H1 (cell line): Measurements from ENCODE around the gene GPBP1. TPM values are rescaled to one million over a fixed set of nuclear protein-coding genes. Genes with fewer than 3 reads are reported as not detected.

Experiments used
- CTCF ChIA-PET: fragments of 300-600 bp; sonication (Branson Sonifier 250); formaldehyde crosslinking; loops from one replicate; lab custom pipeline; 2021; ENCODE audit not compliant: partially characterized antibody; lab: Charles Lee
- POLR2A ChIA-PET: fragments of 300-600 bp; sonication (Branson Sonifier 250); formaldehyde crosslinking; loops from one replicate; lab custom pipeline; 2021; ENCODE audit warnings: inconsistent platforms; ENCODE audit not compliant: partially characterized antibody; lab: Charles Lee
- DNase-seq, 2 experiments: peaks; one replicate each; pipeline versions ENCODE4 v3.0.0 to v3.0.0-alpha.2; 2010 to 2022; ENCODE audit warnings: low spot score in 2 of 2, low read depth in 1 of 2, mixed read lengths in 1 of 2
- FAIRE-seq: peaks from 2 replicates; lab custom pipeline; 2011; peaks lifted over from hg19 to GRCh38; lab: Jason Lieb, UNC
- H2AFZ ChIP-seq: 2 replicates; pipeline ENCODE4 v1.8.1; 2012; ENCODE audit warnings: low read length, inconsistent platforms
- H2AK5ac ChIP-seq: 2 replicates; pipeline ENCODE4 v1.6.1; 2013; ENCODE audit warnings: low read depth, low read length
- H2BK120ac ChIP-seq: replicated peaks from 2 replicates; pipeline ENCODE3; 2013; ENCODE audit warnings: low read depth, low read length, inconsistent platforms
- H2BK12ac ChIP-seq: 2 replicates; pipeline ENCODE4 v1.6.1; 2013; ENCODE audit warnings: low read depth, low read length
- H2BK15ac ChIP-seq: 2 replicates; pipeline ENCODE4 v1.6.1; 2013; ENCODE audit warnings: low read length
- H2BK20ac ChIP-seq: 2 replicates; pipeline ENCODE4 v1.6.1; 2013; ENCODE audit warnings: low read length
- H2BK5ac ChIP-seq: 2 replicates; pipeline ENCODE4 v1.6.1; 2013; ENCODE audit warnings: low read depth, low read length
- H3K14ac ChIP-seq: 2 replicates; pipeline ENCODE4 v1.6.1; 2013; ENCODE audit warnings: inconsistent platforms; ENCODE audit not compliant: insufficient read length
- H3K18ac ChIP-seq: 2 replicates; pipeline ENCODE4 v1.6.1; 2013; ENCODE audit warnings: low read length; ENCODE audit errors: extremely low read depth
- H3K23ac ChIP-seq: 2 replicates; pipeline ENCODE4 v1.6.1; 2013; ENCODE audit warnings: inconsistent platforms; ENCODE audit not compliant: insufficient read length
- H3K23me2 ChIP-seq: 2 replicates; pipeline ENCODE4 v1.6.1; 2013; ENCODE audit warnings: low read depth, low read length
- H3K27ac ChIP-seq: 2 replicates; pipeline ENCODE4 v1.6.1; 2011; ENCODE audit warnings: low read depth, low read length, inconsistent platforms
- H3K27me3 ChIP-seq, 4 experiments: replicated peaks in 1 of 4; 1 replicate in 1 of 4; 2 replicates in 3 of 4; pipeline versions ENCODE4 v1.6.1 to v1.8.1; 2011 to 2013; ENCODE audit warnings: low read length in 3 of 4, mild to moderate bottlenecking in 3 of 4, inconsistent platforms in 2 of 4, mixed read lengths in 2 of 4, moderate library complexity in 1 of 4; ENCODE audit not compliant: control insufficient read depth in 3 of 4, insufficient read depth in 3 of 4; ENCODE audit errors: extremely low read depth in 1 of 4
- H3K36me3 ChIP-seq, 4 experiments: 2 replicates each; pipeline versions ENCODE4 v1.6.1 to v1.8.1; 2011 to 2013; ENCODE audit warnings: mild to moderate bottlenecking in 4 of 4, low read length in 3 of 4, moderate library complexity in 2 of 4, control low read depth in 1 of 4, inconsistent platforms in 1 of 4; ENCODE audit not compliant: insufficient read depth in 4 of 4, control insufficient read depth in 2 of 4
- H3K4ac ChIP-seq: replicated peaks from 2 replicates; pipeline ENCODE3; 2013; ENCODE audit warnings: low read length, low read depth, mixed read lengths, inconsistent platforms; ENCODE audit not compliant: insufficient read length
- H3K4me1 ChIP-seq, 4 experiments: replicated peaks in 1 of 4; 1 replicate in 1 of 4; 2 replicates in 3 of 4; pipeline versions ENCODE4 v1.6.1 to v1.8.1; 2011 to 2013; ENCODE audit warnings: low read length in 3 of 4, inconsistent platforms in 2 of 4, mixed read lengths in 1 of 4; ENCODE audit not compliant: insufficient read depth in 4 of 4, control insufficient read depth in 3 of 4
- H3K4me2 ChIP-seq, 2 experiments: 2 replicates each; pipeline versions ENCODE4 v1.6.1 to v1.8.1; 2011 to 2013; ENCODE audit warnings: low read depth in 2 of 2, low read length in 2 of 2, control low read depth in 1 of 2, inconsistent platforms in 1 of 2, mild to moderate bottlenecking in 1 of 2; ENCODE audit not compliant: insufficient read depth in 1 of 2
- H3K4me3 ChIP-seq, 4 experiments: fragments of 200-600, 300-600 bp in 1 of 4; sonication (generic), shearing (Covaris generic), sonication (Bioruptor Twin) in 1 of 4; 2 replicates each; pipeline versions ENCODE4 v1.5.1 to v1.8.1; 2011 to 2016; ENCODE audit warnings: low read length in 4 of 4, low read depth in 3 of 4, control low read depth in 2 of 4, inconsistent platforms in 2 of 4, mild to moderate bottlenecking in 2 of 4, mixed read lengths in 1 of 4, moderate library complexity in 1 of 4; ENCODE audit not compliant: insufficient read depth in 2 of 4; ENCODE audit errors: extremely low read depth in 1 of 4
- H3K56ac ChIP-seq: replicated peaks from 2 replicates; pipeline ENCODE3; 2013; ENCODE audit warnings: low read depth, mild to moderate bottlenecking, mixed read lengths, low read length, inconsistent platforms; ENCODE audit not compliant: insufficient read length
- H3K79me1 ChIP-seq: 2 replicates; pipeline ENCODE4 v1.6.1; 2013; ENCODE audit warnings: low read depth, low read length, control low read depth
- H3K79me2 ChIP-seq, 2 experiments: 2 replicates each; pipeline versions ENCODE4 v1.6.1 to v1.8.1; 2012 to 2013; ENCODE audit warnings: low read length in 2 of 2, mild to moderate bottlenecking in 2 of 2, inconsistent platforms in 1 of 2; ENCODE audit not compliant: insufficient read depth in 2 of 2, control insufficient read depth in 1 of 2
- H3K9ac ChIP-seq, 4 experiments: replicated peaks in 1 of 4; 1 replicate in 1 of 4; 2 replicates in 3 of 4; pipeline versions ENCODE4 v1.6.1 to v1.8.1; 2011 to 2013; ENCODE audit warnings: low read depth in 3 of 4, low read length in 3 of 4, control low read depth in 2 of 4, mild to moderate bottlenecking in 2 of 4, moderate library complexity in 2 of 4, inconsistent platforms in 1 of 4; ENCODE audit errors: extremely low read depth in 1 of 4
- H3K9me3 ChIP-seq, 2 experiments: 2 replicates each; pipeline versions ENCODE4 v1.6.1 to v1.8.1; 2012 to 2013; ENCODE audit warnings: mild to moderate bottlenecking in 2 of 2, moderate library complexity in 2 of 2, control low read depth in 1 of 2, inconsistent platforms in 1 of 2, low read depth in 1 of 2, low read length in 1 of 2, mixed read lengths in 1 of 2; ENCODE audit not compliant: insufficient read depth in 2 of 2
- H4K20me1 ChIP-seq, 2 experiments: replicated peaks in 1 of 2; 2 replicates each; pipeline versions ENCODE3 to v1.8.1; 2011 to 2013; ENCODE audit warnings: inconsistent platforms in 2 of 2, low read length in 2 of 2, mild to moderate bottlenecking in 1 of 2; ENCODE audit not compliant: insufficient read depth in 2 of 2, control insufficient read depth in 1 of 2
- H4K5ac ChIP-seq: 2 replicates; pipeline ENCODE4 v1.6.1; 2013; ENCODE audit warnings: low read length, low read depth, mixed read lengths, inconsistent platforms; ENCODE audit not compliant: insufficient read length
- H4K8ac ChIP-seq: 2 replicates; pipeline ENCODE4 v1.8.0; 2013; ENCODE audit warnings: mild to moderate bottlenecking, moderate library complexity, low read length, inconsistent platforms; ENCODE audit not compliant: insufficient read depth; ENCODE audit errors: extremely low read depth
- H4K91ac ChIP-seq: replicated peaks from 2 replicates; pipeline ENCODE3; 2013; ENCODE audit warnings: low read length, mixed read lengths, inconsistent platforms; ENCODE audit not compliant: insufficient read length
- BACH1 ChIP-seq: IDR thresholded peaks from 2 replicates; pipeline ENCODE4 v1.6.1; 2012; ENCODE audit warnings: low read length, improper control_type of control experiment
- BRCA1 ChIP-seq: IDR thresholded peaks from 2 replicates; pipeline ENCODE4 v1.6.1; 2012; ENCODE audit warnings: low read depth, low read length, improper control_type of control experiment
- CBX5 ChIP-seq: fragments of 300-800, 300-1000 bp; sonication (generic); IDR thresholded peaks from 2 replicates; pipeline ENCODE4 v1.7.1; 2016; ENCODE audit warnings: antibody characterized with exemption, low read length, low read depth
- CREB1 ChIP-seq: IDR thresholded peaks from 2 replicates; pipeline ENCODE4 v1.6.1; 2012; ENCODE audit warnings: inconsistent platforms
- GABPA ChIP-seq: IDR thresholded peaks from 2 replicates; pipeline ENCODE4 v1.6.1; 2011; ENCODE audit warnings: mild to moderate bottlenecking, low read length, moderate library complexity, borderline replicate concordance; ENCODE audit not compliant: insufficient read depth
- HDAC2 ChIP-seq, 2 experiments: fragments of 300-600 bp in 1 of 2; sonication (generic) in 1 of 2; IDR thresholded peaks; 2 replicates each; pipeline ENCODE4 v1.6.1; 2011 to 2012; ENCODE audit warnings: low read depth in 2 of 2, low read length in 2 of 2, mild to moderate bottlenecking in 2 of 2, moderate library complexity in 2 of 2, borderline replicate concordance in 1 of 2, inconsistent platforms in 1 of 2
- HDAC6 ChIP-seq: IDR thresholded peaks from one replicate; pipeline ENCODE4 v1.7.1; 2012; ENCODE audit warnings: low read depth, mild to moderate bottlenecking, inconsistent platforms, low read length, moderate library complexity
- MAX ChIP-seq: IDR thresholded peaks from 2 replicates; pipeline ENCODE4 v1.6.1; 2012; ENCODE audit warnings: inconsistent platforms
- PHF8 ChIP-seq: fragments of 200-600 bp; sonication (generic); conservative IDR thresholded peaks from 2 replicates; pipeline ENCODE4 v1.7.1; 2012; ENCODE audit warnings: low read depth, mild to moderate bottlenecking, inconsistent platforms, low read length, moderate library complexity
- POU5F1 ChIP-seq: IDR thresholded peaks from 2 replicates; pipeline ENCODE4 v1.6.1; 2011; ENCODE audit warnings: low read depth, mild to moderate bottlenecking, low read length, moderate library complexity
- RFX5 ChIP-seq: IDR thresholded peaks from 2 replicates; pipeline ENCODE4 v1.6.1; 2011; ENCODE audit warnings: low read depth, low read length, improper control_type of control experiment, borderline replicate concordance
- SIRT6 ChIP-seq: IDR thresholded peaks from one replicate; pipeline ENCODE4 v1.7.1; 2012; ENCODE audit warnings: low read length, inconsistent platforms
- SUZ12 ChIP-seq: fragments of 200-600 bp; sonication (generic); IDR thresholded peaks from 2 replicates; pipeline ENCODE4 v1.6.1; 2012; ENCODE audit warnings: mild to moderate bottlenecking, inconsistent platforms, low read length, moderate library complexity, mixed read lengths
- TAF1 ChIP-seq: IDR thresholded peaks from 2 replicates; pipeline ENCODE4 v1.6.1; 2011; ENCODE audit warnings: mild to moderate bottlenecking, low read depth, low read length
- WGBS, 2 experiments: shearing (Covaris generic) in 1 of 2; methylation state at CpG; one replicate each; pipeline versions ENCODE4 v1.1.6 to v1.1.7; 2013 to 2015; ENCODE audit warnings: low lambda C conversion rate in 2 of 2, mixed read lengths in 2 of 2, inconsistent platforms in 1 of 2, low coverage in 1 of 2, missing lambda C conversion rate in 1 of 2; ENCODE audit not compliant: insufficient replicate concordance in 2 of 2, insufficient coverage in 1 of 2, insufficient read length in 1 of 2; ENCODE audit errors: extremely low coverage in 1 of 2, missing lambda C conversion rate in 1 of 2; 5-methylcytosine and 5-hydroxymethylcytosine counted together
- polyA plus RNA-seq, 7 experiments: library from polyadenylated mRNA; depleted of rRNA in 3 of 7; stranded (reverse) in 5 of 7; unstranded in 2 of 7; fragments of >200 nt in 5 of 7; fragments of 200-250 nt in 2 of 7; gene quantifications; 1 replicate in 5 of 7; 2 replicates in 1 of 7; 4 replicates in 1 of 7; pipeline versions ENCODE4 v1.2.1 to v1.2.3, GENCODE V29; 2011 to 2013; ENCODE audit warnings: missing spikeins in 2 of 7, mixed read lengths in 2 of 7
- total RNA-seq: library from RNA; stranded (reverse); fragmentation: NEBNext Ultra II Directional; extraction: Animal tissue kit (Norgen Biotek cat#: 25700); gene quantifications from 2 replicates; pipeline ENCODE4 v1.2.1, GENCODE V29; 2021

Gene GPBP1
- total and polyA plus RNA-seq, 2 of the 8 experiments (the other 6 are each of a cell fraction or from before 2014, with no cell fraction given) = 29.2 to 108 TPM

- POLR2A ChIA-PET = no interaction called here
- WGBS, 2 experiments = 92% methylated on average over 2 of the region's 2 CpGs; no CpG with 5 or more reads in 1 of the 2 experiments
Observed at GRCh38 chr5:57307516-57307915, 133.7 kb downstream of the GPBP1 start.

More at GRCh38 chr5:57307516-57307915, 133.7 kb downstream of the GPBP1 start:
- Histone ChIP-seq H3K14ac (no peak overlapping the region), H2BK12ac (no peak overlapping the region), H3K79me2 (no peaks in the 10 kb centered on the region), H3K18ac (no peak overlapping the region), H2AK5ac (no peak overlapping the region), H3K27me3 (no peaks in the 10 kb centered on the region), H4K20me1 (no peaks in the 10 kb centered on the region), H3K23me2 (no peaks in the 10 kb centered on the region), H3K4me1 (no peaks in the 10 kb centered on the region), H3K4me3 (no peak overlapping the region), H3K36me3 (no peaks in the 10 kb centered on the region), H2BK120ac (no peak overlapping the region), H3K9ac (no peak overlapping the region), H2BK5ac (no peak overlapping the region), H2BK20ac (no peak overlapping the region), H2BK15ac (no peak overlapping the region), H3K4ac (no peak overlapping the region)
- CTCF ChIA-PET = interaction anchor here (0.6 to 2.3 kb wide), 4 partner anchors 10 to 1416 kb away, joined by 4 to 5 read pairs (median 4); no protein-coding TSS in a partner anchor
- TF ChIP-seq CREB1 = no peak
- no peak for TF ChIP-seq HDAC2 (IDR thresholded peaks at IDR 0.05; ENCODE audit: borderline replicate concordance in 1 of 2, low read depth in 2 of 2, low read length in 2 of 2)
- TF ChIP-seq BRCA1 = no peak
- no peak for TF ChIP-seq MAX
- no peak for TF ChIP-seq TAF1
- no peak for TF ChIP-seq CBX5
- no peak for TF ChIP-seq SIRT6
- no peak for TF ChIP-seq GABPA
- no peak for TF ChIP-seq HDAC6
- no peak for TF ChIP-seq PHF8
- no peak for TF ChIP-seq SUZ12
- no peak for TF ChIP-seq BACH1
- TF ChIP-seq RFX5 = no peak
- no peak for TF ChIP-seq POU5F1
- TF ChIP-seq, all 59 proteins: peak for 0
- H4K5ac ChIP-seq = no peak overlapping the region
- H3K23ac ChIP-seq = no peak overlapping the region
- FAIRE-seq (no peak), DNase-seq (no peak)
- no peak overlapping the region for H3K56ac ChIP-seq
- H3K27ac ChIP-seq = no peak overlapping the region
- H3K4me2 ChIP-seq = no peak overlapping the region
- no peak overlapping the region for H2AFZ ChIP-seq
- peaks cover 5% of the 10 kb centered on the region in 2 experiments; a peak in 2 of 4 replicates for H3K9me3 ChIP-seq
- H4K8ac ChIP-seq = no peak overlapping the region
- no peaks in the 10 kb centered on the region for H3K79me1 ChIP-seq
- H4K91ac ChIP-seq = no peak overlapping the region
